Activated CD8-positive, alpha-beta memory T cell treated with anti-CD3 and anti-CD28 coated beads, Interleukin-2, amount 50 U/mL, for 24 hours (primary cell): ENCODE measurements around the gene NEURL1.
A peak's percentile ranks its signal among the peaks of the same experiment; 100 is the strongest.
"Not testable (repeated sequence)": the region's sequence is repeated elsewhere in the genome, so short reads cannot be mapped to it uniquely, and the experiment has no call there.

ENCODE experiments used
- DNase-seq: peaks from one replicate; pipeline ENCODE4 v3.0.0-alpha.2; 2020; ENCODE audit errors: extremely low read depth

Gene NEURL1

GRCh38 chr10:103465411-103466179 is 27.9 kb upstream of the NEURL1 start:
- DNase-seq, result no peak

- DNase-seq, result no peak
These were observed 26.8 kb upstream of the NEURL1 start for GRCh38 chr10:103466734-103467133.

GRCh38 chr10:103467406-103467805 is 26.1 kb upstream of the NEURL1 start:
- DNase-seq, result no peak

GRCh38 chr10:103469201-103469600 is 24.3 kb upstream of the NEURL1 start:
- DNase-seq, result no peak

- peak; percentile 39 for DNase-seq
These were observed 22.5 kb upstream of the NEURL1 start for GRCh38 chr10:103470761-103471653.

- no peak for DNase-seq
These were observed 21.5 kb upstream of the NEURL1 start for GRCh38 chr10:103472005-103472404.

GRCh38 chr10:103473261-103473671 is 20.2 kb upstream of the NEURL1 start:
- DNase-seq, result no peak

- DNase-seq, result no peak
These were observed 19.4 kb upstream of the NEURL1 start for GRCh38 chr10:103474077-103474476.

- no peak for DNase-seq
These were observed 18.1 kb upstream of the NEURL1 start for GRCh38 chr10:103475437-103475836.

GRCh38 chr10:103476046-103476768 is 17.3 kb upstream of the NEURL1 start:
- DNase-seq, result no peak

GRCh38 chr10:103478671-103479070 is 14.8 kb upstream of the NEURL1 start:
- DNase-seq, result no peak

GRCh38 chr10:103479135-103479534 is 14.4 kb upstream of the NEURL1 start, which contains the start of gene CALHM3:
Gene CALHM3 (minus strand): TSS chr10:103479240. CDS start chr10:103479032, 208 bp downstream.
- DNase-seq, result no peak

GRCh38 chr10:103480521-103480920 is 13.0 kb upstream of the NEURL1 start:
- no peak for DNase-seq

GRCh38 chr10:103481974-103482531 is 11.5 kb upstream of the NEURL1 start:
- no peak for DNase-seq

GRCh38 chr10:103486635-103487409 is 6.7 kb upstream of the NEURL1 start:
- DNase-seq, result not testable (repeated sequence)

- no peak for DNase-seq
These were observed 6.1 kb upstream of the NEURL1 start for GRCh38 chr10:103487410-103487708.

- no peak for DNase-seq
These were observed 2.6 kb upstream of the NEURL1 start for GRCh38 chr10:103490986-103491314.

GRCh38 chr10:103491729-103492364 is 1.7 kb upstream of the NEURL1 start:
- no peak for DNase-seq

- DNase-seq, result no peak
These were observed 747 bp upstream of the NEURL1 start for GRCh38 chr10:103492655-103493261.
